SKM-1 (cell line): Measurements from ENCODE around the gene HEXD.
"Not testable (repeated sequence)": the region's sequence is repeated elsewhere in the genome, so short reads cannot be mapped to it uniquely, and the experiment has no call there.

ENCODE experiments used
- DNase-seq: peaks from one replicate; lab custom pipeline; 2025; ENCODE audit not compliant: unreplicated experiment; lab: John Stamatoyannopoulos, UW

HEXD gene

GRCh38 chr17:82382220-82382932 lies 35.8 kb upstream of the HEXD start:
- not testable (repeated sequence) for DNase-seq

- no peak for DNase-seq
Measured at GRCh38 chr17:82382933-82383255, 35.3 kb upstream of the HEXD start.

- no peak for DNase-seq
Measured at GRCh38 chr17:82383411-82383810, 34.7 kb upstream of the HEXD start.

DNA sequence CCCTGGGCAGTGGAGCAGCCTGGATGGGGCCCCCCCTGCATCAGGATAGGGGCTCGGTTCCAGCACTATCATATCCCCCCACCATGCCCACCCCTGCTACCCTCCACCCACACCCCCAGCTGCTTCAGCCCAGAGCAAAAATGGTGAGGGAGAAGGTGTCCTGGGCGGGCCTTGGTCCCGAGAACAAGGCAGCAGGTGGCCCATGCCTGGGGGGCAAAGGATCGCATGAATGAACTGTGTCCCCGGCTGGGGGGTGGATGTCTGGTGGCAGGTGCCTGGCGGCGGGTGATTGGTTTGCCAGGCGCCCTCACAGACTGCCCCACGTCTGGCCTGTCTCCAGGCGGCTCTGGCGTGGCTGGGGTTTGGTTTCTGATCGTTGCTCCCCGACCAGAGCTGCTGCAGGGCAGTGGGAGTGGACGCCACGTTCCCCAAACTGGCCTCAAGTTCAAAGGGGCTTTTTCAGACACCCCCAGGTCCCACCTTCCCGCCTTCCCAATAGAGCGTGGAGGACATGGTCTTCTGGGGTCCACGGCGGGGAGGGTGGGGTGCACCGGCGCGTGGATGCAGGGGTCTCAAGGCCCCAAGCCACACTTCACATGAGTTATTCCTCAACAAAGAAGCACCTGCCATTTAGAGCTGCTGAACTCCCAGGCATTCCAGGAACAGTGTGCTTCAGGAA lies 34.0 kb upstream of the HEXD start:
- no peak for DNase-seq

DNA sequence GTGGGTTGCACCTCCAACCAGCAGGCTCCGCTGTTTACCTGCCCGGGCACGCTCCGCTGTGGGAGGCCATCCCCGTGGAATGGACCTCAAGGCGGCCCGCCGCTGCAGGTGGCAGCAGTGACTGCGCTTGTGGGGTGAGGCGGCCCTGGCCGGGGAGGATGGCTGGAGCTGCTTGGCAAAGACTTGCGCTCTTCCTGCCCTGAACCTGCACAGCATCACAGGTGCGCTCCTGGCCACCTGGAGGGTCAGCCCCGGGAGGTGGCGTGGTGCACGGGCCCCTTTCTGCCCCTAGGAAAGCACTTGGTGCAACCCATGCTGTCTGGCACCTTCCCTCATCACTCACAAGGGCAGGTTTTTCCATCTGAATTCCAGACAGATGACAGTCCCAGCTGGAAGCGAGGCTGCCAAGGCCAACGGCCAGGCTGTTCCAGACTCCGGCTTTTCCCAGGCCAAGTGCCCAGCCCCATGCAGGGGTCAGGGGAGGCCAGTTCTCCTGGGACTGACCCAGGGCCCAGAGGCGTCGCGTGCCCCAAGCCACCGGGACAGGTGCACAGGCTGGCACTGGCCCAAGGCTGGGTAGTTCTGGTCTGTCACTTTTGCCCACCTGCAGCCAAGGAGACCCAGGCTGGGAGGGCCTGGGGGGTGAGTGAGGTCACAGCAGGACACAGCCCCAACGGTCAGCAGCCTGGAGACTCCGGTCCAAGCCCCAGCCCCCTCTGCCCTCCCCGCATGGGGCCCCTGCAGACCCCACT lies 33.2 kb upstream of the HEXD start:
- no peak for DNase-seq

DNA sequence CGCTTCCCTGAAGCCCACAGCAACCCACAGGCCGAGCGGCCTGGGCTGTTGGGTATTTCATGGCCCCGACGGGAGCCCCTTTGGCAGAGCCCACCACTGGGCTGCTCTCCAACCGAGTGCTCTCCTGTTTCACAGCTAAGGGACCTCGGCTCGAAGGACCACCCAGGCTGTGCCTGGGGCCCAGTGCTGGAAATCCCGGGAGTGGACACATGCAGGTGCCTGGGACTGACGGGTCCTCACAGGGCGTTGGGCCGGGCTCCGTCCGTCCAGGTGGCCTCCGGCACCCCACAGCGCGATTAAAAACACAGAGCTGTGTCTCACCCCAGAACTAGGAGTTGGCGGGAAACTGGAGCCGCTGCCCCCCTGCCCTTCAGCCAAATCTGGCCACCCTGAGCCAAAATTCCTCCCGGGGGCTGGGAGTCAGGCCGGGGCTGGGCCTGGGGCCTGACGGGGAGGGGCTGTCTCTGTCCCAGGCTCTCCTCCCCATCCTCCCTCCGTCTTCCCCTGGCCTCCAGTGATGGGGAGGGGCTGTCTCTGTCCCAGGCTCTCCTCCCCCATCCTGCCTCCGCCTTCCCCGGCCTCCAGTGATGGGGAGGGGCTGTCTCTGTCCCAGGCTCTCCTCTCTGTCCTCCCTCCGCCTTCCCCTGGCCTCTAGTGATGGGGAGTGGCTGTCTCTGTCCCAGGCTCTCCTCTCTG lies 32.4 kb upstream of the HEXD start:
- DNase-seq = no peak

DNA sequence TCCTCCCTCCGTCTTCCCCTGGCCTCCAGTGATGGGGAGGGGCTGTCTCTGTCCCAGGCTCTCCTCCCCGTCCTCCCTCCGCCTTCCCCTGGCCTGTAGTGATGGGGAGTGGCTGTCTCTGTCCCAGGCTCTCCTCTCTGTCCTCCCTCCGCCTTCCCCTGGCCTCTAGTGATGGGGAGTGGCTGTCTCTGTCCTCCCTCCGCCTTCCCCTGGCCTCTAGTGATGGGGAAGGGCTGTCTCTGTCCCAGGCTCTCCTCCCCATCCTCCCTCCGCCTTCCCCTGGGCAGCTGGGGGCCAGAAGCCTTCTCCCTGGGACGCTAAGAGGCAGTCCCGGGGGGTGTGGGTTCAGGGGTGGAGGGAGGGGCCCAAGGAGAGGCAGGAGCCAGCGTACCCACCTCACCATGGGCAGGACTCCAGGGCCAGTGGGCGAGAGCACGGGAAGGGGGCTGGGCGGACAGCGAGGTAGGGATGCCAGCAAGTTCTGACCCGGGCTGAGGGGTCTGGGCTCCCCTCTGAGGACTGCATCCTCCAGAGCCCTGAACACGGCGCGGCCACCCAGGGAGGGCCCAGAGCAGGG lies 31.8 kb upstream of the HEXD start:
- DNase-seq = no peak

- no peak for DNase-seq
Measured at GRCh38 chr17:82386881-82387704, 31.1 kb upstream of the HEXD start.

GRCh38 chr17:82387705-82388106 lies 30.4 kb upstream of the HEXD start:
- no peak for DNase-seq

DNA sequence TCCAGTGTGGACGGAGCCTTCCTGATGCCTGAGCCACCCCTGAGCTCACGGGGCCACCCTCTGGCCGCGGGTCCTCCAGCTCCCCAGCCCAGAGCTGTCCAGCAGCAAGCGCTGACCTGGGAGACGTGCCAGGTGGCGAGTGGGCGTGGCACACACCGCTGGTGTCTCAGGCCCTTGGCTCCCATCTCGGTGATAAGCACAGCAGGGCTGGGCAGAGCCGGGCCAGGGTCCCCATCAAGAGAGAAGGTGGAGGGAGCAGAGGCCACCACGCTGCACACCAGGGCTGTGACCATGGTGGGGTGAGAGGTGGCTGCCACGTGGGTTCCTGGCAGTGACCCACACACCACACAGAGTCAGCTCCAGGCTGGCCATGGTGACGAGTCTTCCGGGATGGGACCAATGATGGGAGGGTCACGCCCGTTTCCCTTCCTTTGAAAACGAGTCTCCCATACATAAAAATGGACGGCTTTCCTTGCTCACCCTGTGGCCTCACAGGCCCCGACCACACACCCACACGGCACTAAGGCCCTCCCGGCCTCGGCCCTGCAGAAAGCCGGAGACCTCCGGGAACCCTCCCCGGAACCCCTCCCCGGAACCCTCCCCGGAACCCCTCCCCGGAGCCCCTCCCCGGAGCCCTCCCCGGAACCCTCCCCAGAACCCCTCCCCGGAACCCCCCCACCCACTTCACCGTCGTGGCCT lies 29.8 kb upstream of the HEXD start:
- no peak for DNase-seq

DNA sequence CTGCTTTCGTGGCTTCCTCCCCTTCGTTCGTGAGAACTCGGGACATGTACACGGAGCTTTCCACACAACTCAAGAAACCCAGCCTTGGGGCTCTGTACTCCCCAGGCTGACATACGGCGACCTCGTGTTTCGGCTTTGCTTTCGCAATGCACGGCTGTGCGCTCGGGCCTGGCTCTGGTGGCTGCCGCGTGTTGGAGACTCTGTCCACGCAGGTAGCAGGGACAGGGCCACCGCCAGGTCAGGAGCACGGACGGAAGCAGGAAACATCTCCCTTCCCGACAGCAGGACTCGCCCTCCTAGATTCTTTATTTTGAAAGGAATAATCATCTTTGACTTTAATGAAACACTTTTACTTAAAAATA lies 29.2 kb upstream of the HEXD start:
- no peak for DNase-seq

DNA sequence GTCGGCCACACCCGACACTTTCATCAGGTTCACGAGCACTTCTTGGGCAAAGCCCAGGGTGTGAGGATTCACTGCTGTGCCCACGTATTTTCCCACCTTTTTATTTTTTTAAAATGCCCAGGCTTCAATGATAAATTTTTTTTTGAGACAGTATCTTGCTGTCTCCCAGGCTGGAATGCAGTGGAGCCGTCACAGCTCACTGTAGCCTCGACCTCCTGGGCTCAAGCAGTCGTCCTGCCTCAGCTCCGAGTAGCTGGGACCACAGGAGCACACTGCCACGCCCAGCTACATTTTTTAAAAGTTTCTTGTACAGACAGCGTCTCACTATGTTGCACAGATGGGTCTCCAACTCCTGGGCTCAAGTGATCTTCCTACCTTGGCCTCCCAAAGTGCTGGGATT lies 28.8 kb upstream of the HEXD start:
- DNase-seq = no peak

DNA sequence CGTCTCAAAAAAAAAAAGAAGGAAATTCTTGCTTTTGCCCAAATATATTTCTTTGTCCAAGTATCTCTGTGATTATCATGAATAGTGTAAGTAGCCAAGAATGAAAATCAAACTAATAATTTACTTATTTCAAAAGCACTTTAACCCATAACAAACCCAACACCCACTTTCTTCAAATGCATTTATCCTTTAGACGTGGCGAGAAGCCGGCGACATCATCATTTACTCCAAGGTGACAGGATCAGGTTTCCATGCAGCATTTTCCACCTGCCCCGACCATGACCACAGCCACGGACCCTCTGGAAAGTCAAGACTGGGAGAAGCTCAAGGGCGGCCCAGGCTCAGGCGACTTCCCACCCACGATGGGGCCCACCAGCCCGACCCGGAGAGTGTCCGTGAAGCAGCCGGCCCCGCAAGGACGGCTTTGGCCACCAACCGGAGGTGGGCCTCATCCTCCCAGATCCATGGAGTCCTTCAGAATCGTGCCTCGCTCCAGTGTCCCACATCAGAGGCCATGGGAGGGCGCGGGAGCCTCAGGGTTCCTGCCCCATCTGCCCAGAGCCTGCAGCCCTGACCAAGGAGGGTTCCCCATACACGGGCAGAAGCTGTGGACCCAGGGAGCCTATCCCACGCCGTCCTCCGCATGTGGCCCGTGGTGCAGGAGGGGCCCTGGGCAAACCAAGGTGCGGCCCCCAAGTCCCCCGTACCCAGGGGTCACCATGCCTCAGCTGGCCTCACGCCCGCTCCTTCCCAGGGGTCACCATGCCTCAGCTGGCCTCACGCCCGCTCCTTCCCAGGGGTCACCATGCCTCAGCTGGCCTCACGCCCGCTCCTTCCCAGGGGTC lies 27.9 kb upstream of the HEXD start:
- DNase-seq = no peak

GRCh38 chr17:82390860-82391435 lies 27.2 kb upstream of the HEXD start:
- no peak for DNase-seq

DNA sequence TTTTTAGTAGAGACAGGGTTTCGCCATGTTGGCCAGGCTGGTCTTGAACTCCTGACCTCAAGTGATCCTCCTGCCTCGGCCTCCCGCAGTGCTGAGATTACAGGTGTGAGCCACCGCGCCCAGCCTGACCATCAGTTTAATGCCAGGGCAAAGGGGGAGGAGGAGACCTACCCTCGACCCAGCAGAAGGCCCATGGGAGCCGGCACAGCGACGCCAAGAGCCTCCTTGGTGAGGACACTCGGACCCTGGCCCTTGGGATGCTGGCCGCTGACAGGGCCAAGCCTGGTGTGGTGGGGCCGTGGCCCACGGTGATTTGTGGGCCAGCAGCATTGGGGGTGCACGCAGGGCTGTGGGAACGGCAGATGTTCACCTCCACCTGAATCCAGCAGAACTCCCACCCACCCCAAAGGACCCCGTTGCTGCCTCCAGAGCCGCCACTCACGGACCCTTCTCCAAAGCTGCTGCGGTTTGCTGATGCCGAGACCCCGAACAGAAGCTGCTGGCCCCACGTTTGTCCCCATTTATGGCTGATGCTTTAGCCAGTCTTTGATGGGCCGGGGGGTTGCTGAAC lies 26.6 kb upstream of the HEXD start:
- DNase-seq = no peak

DNA sequence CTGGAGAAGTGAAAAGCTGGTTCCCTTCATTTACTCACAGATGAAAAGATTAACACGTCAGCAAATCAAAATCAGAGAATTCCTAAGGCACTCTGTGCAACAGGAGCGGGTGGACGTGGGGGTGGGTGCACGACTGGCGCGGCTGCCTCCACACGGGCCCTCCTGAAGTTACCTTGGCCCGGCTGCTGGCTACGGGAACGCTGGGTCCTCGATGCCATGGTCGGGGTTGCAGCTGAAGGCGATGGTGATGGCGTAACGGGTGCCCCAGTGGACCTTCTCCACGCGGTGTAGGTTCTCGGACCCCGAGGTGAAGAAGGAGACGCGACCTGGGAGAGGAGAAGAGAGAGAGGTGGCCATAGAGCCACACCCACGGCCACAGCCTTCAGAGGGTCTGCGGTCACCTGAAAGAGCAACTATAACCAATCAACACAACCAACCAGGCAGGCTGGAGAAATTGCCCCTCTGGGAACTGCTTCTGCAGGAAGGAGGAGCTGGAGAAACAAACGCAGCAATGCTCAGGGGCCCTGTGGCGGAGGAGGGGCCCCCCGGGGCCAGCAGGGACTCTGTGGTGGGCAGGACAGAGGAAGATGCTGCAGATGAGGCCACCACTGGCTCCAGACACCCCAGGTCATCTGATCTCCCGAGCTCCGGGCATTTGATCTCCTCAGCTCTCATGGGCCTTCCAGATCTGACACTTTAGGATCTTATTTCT lies 25.8 kb upstream of the HEXD start:
- no peak for DNase-seq

GRCh38 chr17:82392941-82393340 lies 25.2 kb upstream of the HEXD start:
- DNase-seq = no peak

GRCh38 chr17:82394278-82394677 lies 23.9 kb upstream of the HEXD start:
- no peak for DNase-seq
